HepG2 (cell line): ENCODE results near the gene RNF25. TPM values are rescaled to one million over a fixed set of nuclear protein-coding genes. Genes with fewer than 3 reads are reported as not detected.

Experiments used
- CCDC6 ChIP-seq: sonication (generic); formaldehyde crosslinking; IDR thresholded peaks from 2 replicates; pipeline ENCODE4 v1.8.1; 2022; ENCODE audit warnings: mild to moderate bottlenecking, missing genetic modification reagents, moderate library complexity
- CEBPB ChIP-seq: IDR thresholded peaks from 2 replicates; pipeline ENCODE4 v1.6.1; 2011; ENCODE audit warnings: low read depth, low read length, improper control_type of control experiment, borderline replicate concordance
- CHD2 ChIP-seq: IDR thresholded peaks from 2 replicates; pipeline ENCODE4 v1.6.1; 2011; ENCODE audit warnings: low read depth, low read length, improper control_type of control experiment
- FOXP1 ChIP-seq, 2 experiments: fragments of 450-650 bp in 1 of 2; IDR thresholded peaks; 2 replicates each; pipeline ENCODE4 v1.6.1; 2017 to 2018; ENCODE audit warnings: antibody characterized with exemption in 1 of 2
- ISL2 ChIP-seq: sonication (generic); formaldehyde crosslinking; IDR thresholded peaks from 2 replicates; pipeline ENCODE4 v1.5.0; 2020; ENCODE audit warnings: missing genetic modification reagents
- KDM2A ChIP-seq: sonication (generic); formaldehyde crosslinking; IDR thresholded peaks from 2 replicates; pipeline ENCODE4 v1.4.0; 2020; ENCODE audit warnings: low read depth, missing genetic modification reagents, borderline replicate concordance
- MTF2 ChIP-seq: sonication (generic); formaldehyde crosslinking; IDR thresholded peaks from 2 replicates; pipeline ENCODE4 v1.5.0; 2020; ENCODE audit warnings: missing genetic modification reagents, borderline replicate concordance
- PPARG ChIP-seq: conservative IDR thresholded peaks from 2 replicates; pipeline ENCODE4 v1.6.1; 2016; ENCODE audit warnings: missing biosample characterization, missing genetic modification reagents
- THAP8 ChIP-seq: sonication (generic); formaldehyde crosslinking; IDR thresholded peaks from 2 replicates; pipeline ENCODE4 v1.5.1; 2020; ENCODE audit warnings: missing genetic modification reagents, mild to moderate bottlenecking, borderline replicate concordance
- USF2 ChIP-seq, 2 experiments: sonication (generic) in 1 of 2; formaldehyde crosslinking in 1 of 2; IDR thresholded peaks; 2 replicates each; pipeline versions ENCODE4 v1.5.1 to v1.6.1; 2011 to 2020; ENCODE audit warnings: borderline replicate concordance in 1 of 2, low read depth in 1 of 2, low read length in 1 of 2, mild to moderate bottlenecking in 1 of 2, missing genetic modification reagents in 1 of 2, moderate library complexity in 1 of 2
- ZBTB33 ChIP-seq: sonication (generic); formaldehyde crosslinking; IDR thresholded peaks from 2 replicates; pipeline ENCODE4 v1.4.0; 2020; ENCODE audit warnings: missing genetic modification reagents
- ZFP90 ChIP-seq: sonication (generic); formaldehyde crosslinking; IDR thresholded peaks from 2 replicates; pipeline ENCODE4 v1.8.0; 2022; ENCODE audit warnings: missing genetic modification reagents, mild to moderate bottlenecking, inconsistent platforms, borderline replicate concordance
- ZNF143 ChIP-seq: sonication (generic); formaldehyde crosslinking; IDR thresholded peaks from 2 replicates; pipeline ENCODE4 v1.4.0; 2020; ENCODE audit warnings: missing genetic modification reagents
- ZNF17 ChIP-seq: sonication (generic); formaldehyde crosslinking; IDR thresholded peaks from 2 replicates; pipeline ENCODE4 v1.5.0; 2020; ENCODE audit warnings: mild to moderate bottlenecking, missing genetic modification reagents
- ZNF234 ChIP-seq: sonication (generic); formaldehyde crosslinking; conservative IDR thresholded peaks from 2 replicates; pipeline ENCODE4 v1.5.1; 2020; ENCODE audit warnings: mild to moderate bottlenecking, missing genetic modification reagents
- ZNF24 ChIP-seq: fragments of 450-650 bp; IDR thresholded peaks from 2 replicates; pipeline ENCODE4 v1.6.1; 2017; ENCODE audit warnings: antibody characterized with exemption, mild to moderate bottlenecking
- ZNF281 ChIP-seq: sonication (generic); formaldehyde crosslinking; IDR thresholded peaks from 2 replicates; pipeline ENCODE4 v1.4.0; 2020; ENCODE audit warnings: missing genetic modification reagents, borderline replicate concordance
- ZNF605 ChIP-seq: sonication (generic); formaldehyde crosslinking; IDR thresholded peaks from 2 replicates; pipeline ENCODE4 v1.8.0; 2022; ENCODE audit warnings: mild to moderate bottlenecking, missing genetic modification reagents
- ZNF629 ChIP-seq: sonication (generic); formaldehyde crosslinking; conservative IDR thresholded peaks from 2 replicates; pipeline ENCODE4 v1.5.0; 2020; ENCODE audit warnings: missing genetic modification reagents
- ZNF746 ChIP-seq: sonication (generic); formaldehyde crosslinking; IDR thresholded peaks from 2 replicates; pipeline ENCODE4 v1.8.0; 2022; ENCODE audit warnings: mild to moderate bottlenecking, missing genetic modification reagents
- ZNF788 ChIP-seq: sonication (generic); formaldehyde crosslinking; IDR thresholded peaks from 2 replicates; pipeline ENCODE4 v1.5.0; 2020; ENCODE audit warnings: mild to moderate bottlenecking, missing genetic modification reagents, borderline replicate concordance
- polyA plus RNA-seq, 8 experiments: library from polyadenylated mRNA; depleted of rRNA in 3 of 8; stranded (reverse) in 7 of 8; unstranded in 1 of 8; fragments of >200 nt; fragmentation: Illumina TruSeq in 4 of 8; extraction: Trizol in 4 of 8; gene quantifications; 2 replicates each; pipeline versions ENCODE4 v1.2.1 to v1.2.3, GENCODE V29; 2011 to 2016; ENCODE audit warnings: low read depth in 4 of 8, missing spikeins in 1 of 8, mixed read lengths in 1 of 8; ENCODE audit not compliant: insufficient read depth in 1 of 8
- total RNA-seq, 5 experiments: library from RNA; depleted of rRNA; stranded (reverse); fragments of >200 nt; fragmentation: Illumina TruSeq; extraction: Trizol; gene quantifications; 2 replicates each; pipeline ENCODE4 v1.2.3, GENCODE V29; 2016; ENCODE audit warnings: low read depth in 1 of 5

Gene RNF25
- total and polyA plus RNA-seq, 2 of the 13 experiments (the other 11 are each of a cell fraction or from before 2014, with no cell fraction given): 37.0 to 87.6 TPM

GRCh38 chr2:218671654-218672566, at the start of gene RNF25, which contains the start of gene STK36 (continued):
- peak; percentile 83; the same call in 1 of the 2 replicates for TF ChIP-seq CCDC6 (CRISPR knock-in tag)
- no peak for TF ChIP-seq THAP8 (CRISPR knock-in tag)
- TF ChIP-seq FOXP1 (IDR thresholded peaks at IDR 0.05): no peak
- TF ChIP-seq FOXP1 (CRISPR knock-in tag; IDR thresholded peaks at IDR 0.05): no peak
- no peak for TF ChIP-seq USF2 (IDR thresholded peaks at IDR 0.05; ENCODE audit: low read depth, low read length)
- no peak; the same call in 1 of the 2 replicates for TF ChIP-seq USF2 (CRISPR knock-in tag; IDR thresholded peaks at IDR 0.05; ENCODE audit: borderline replicate concordance)
- peak; percentile 48 for TF ChIP-seq PPARG (CRISPR knock-in tag)
- TF ChIP-seq CHD2: no peak
- TF ChIP-seq MTF2 (CRISPR knock-in tag): no peak
- TF ChIP-seq ZNF281 (CRISPR knock-in tag): no peak; the same call in 1 of the 2 replicates
- TF ChIP-seq ZNF143 (CRISPR knock-in tag): peak; percentile 42; the same call in 1 of the 2 replicates
- peak; percentile 67; the same call in 1 of the 2 replicates for TF ChIP-seq ZNF605 (CRISPR knock-in tag)
- TF ChIP-seq ZNF234: no peak
- TF ChIP-seq ZNF788 (CRISPR knock-in tag): peak; percentile 83; the same call in 1 of the 2 replicates
- TF ChIP-seq ISL2 (CRISPR knock-in tag): peak; percentile 54
- no peak for TF ChIP-seq ZNF24
- no peak for TF ChIP-seq ZBTB33 (CRISPR knock-in tag)
- TF ChIP-seq KDM2A (CRISPR knock-in tag): peak; percentile 87
- TF ChIP-seq CEBPB: no peak
- no peak for TF ChIP-seq ZFP90 (CRISPR knock-in tag)
- no peak for TF ChIP-seq ZNF17 (CRISPR knock-in tag)
- TF ChIP-seq ZNF629 (CRISPR knock-in tag): no peak
- TF ChIP-seq ZNF746 (CRISPR knock-in tag): no peak; the same call in 1 of the 2 replicates
